B cell (primary cell): ENCODE data around the gene SRRM3. TPM values are rescaled to one million over a fixed set of nuclear protein-coding genes. Genes with fewer than 3 reads are reported as not detected.

Experiments used
- ATAC-seq: fragments of 200-7000 bp; cut with Tn5 transposase; one replicate; pipeline ENCODE4 v1.10.0; 2021; ENCODE audit warnings: low read depth, mild to moderate bottlenecking, moderate number of reproducible peaks, moderate library complexity
- CTCF ChIA-PET: fragments of 350-600 bp; sonication (Branson Sonifier 250); formaldehyde crosslinking; loops from one replicate; lab custom pipeline; 2021; ENCODE audit warnings: antibody characterized with exemption, inconsistent platforms; lab: Charles Lee
- POLR2A ChIA-PET: fragments of 350-600 bp; sonication (Branson Sonifier 250); formaldehyde crosslinking; loops from one replicate; lab custom pipeline; 2021; ENCODE audit warnings: antibody characterized with exemption; lab: Charles Lee
- DNase-seq: peaks from one replicate; pipeline ENCODE4 v3.0.0; 2013
- H2AFZ ChIP-seq: 2 replicates; pipeline ENCODE4 v1.6.1; 2012; ENCODE audit warnings: mild to moderate bottlenecking, low read depth, low read length; ENCODE audit not compliant: insufficient read depth, poor library complexity, severe bottlenecking
- H3K27ac ChIP-seq, 2 donors: 1 replicate in 1 of 2; 2 replicates in 1 of 2; pipeline ENCODE4 v1.5.1; 2012 to 2013; ENCODE audit warnings: low read length in 2 of 2, mild to moderate bottlenecking in 2 of 2, moderate library complexity in 1 of 2
- H3K27me3 ChIP-seq, 4 experiments: fragments of 200-600 bp in 1 of 4; sonication (generic) in 1 of 4; replicated peaks in 1 of 4; 1 replicate in 2 of 4; 2 replicates in 2 of 4; pipeline versions ENCODE4 v1.6.1 to v1.7.0; 2013 to 2016; ENCODE audit warnings: low read length in 3 of 4, mild to moderate bottlenecking in 2 of 4, mixed read lengths in 1 of 4, moderate library complexity in 1 of 4; ENCODE audit not compliant: insufficient read depth in 4 of 4, control insufficient read depth in 3 of 4; ENCODE audit errors: control extremely low read depth in 1 of 4
- H3K36me3 ChIP-seq, 2 experiments: replicated peaks in 1 of 2; 1 replicate in 1 of 2; 2 replicates in 1 of 2; pipeline versions ENCODE4 v1.6.1 to v1.7.1; 2013; ENCODE audit warnings: low read length in 1 of 2; ENCODE audit not compliant: insufficient read depth in 2 of 2, control insufficient read depth in 1 of 2; ENCODE audit errors: control extremely low read depth in 1 of 2, extremely low read depth in 1 of 2
- H3K4me1 ChIP-seq, 2 donors: fragments of 200-600 bp in 1 of 2; sonication (generic) in 1 of 2; 1 replicate in 1 of 2; 2 replicates in 1 of 2; pipeline versions ENCODE4 v1.5.1 to v1.6.1; 2013 to 2017; ENCODE audit warnings: low read length in 2 of 2; ENCODE audit not compliant: control insufficient read depth in 2 of 2, insufficient read depth in 2 of 2
- H3K4me2 ChIP-seq: replicated peaks from 2 replicates; pipeline ENCODE3; 2012; ENCODE audit warnings: mild to moderate bottlenecking, low read depth, low read length; ENCODE audit not compliant: poor library complexity, severe bottlenecking
- H3K4me3 ChIP-seq, 5 experiments: fragments of 200-600 bp in 1 of 5; sonication (generic) in 1 of 5; 1 replicate in 3 of 5; 2 replicates in 2 of 5; pipeline versions ENCODE4 v1.5.1 to v1.7.0; 2011 to 2016; ENCODE audit warnings: low read length in 4 of 5, mild to moderate bottlenecking in 4 of 5, low read depth in 2 of 5, control low read depth in 1 of 5, moderate library complexity in 1 of 5; ENCODE audit not compliant: insufficient read depth in 1 of 5; ENCODE audit errors: control extremely low read depth in 1 of 5, extremely low read depth in 1 of 5
- H3K79me2 ChIP-seq: fragments of 200-600 bp; sonication (generic); one replicate; pipeline ENCODE4 v1.6.0; 2016; ENCODE audit warnings: low read length; ENCODE audit not compliant: control insufficient read depth, insufficient read depth
- H3K9ac ChIP-seq: fragments of 200-600 bp; sonication (generic); 2 replicates; pipeline ENCODE4 v1.6.1; 2017; ENCODE audit warnings: mild to moderate bottlenecking, low read length, moderate library complexity
- H3K9me3 ChIP-seq, 3 donors: one replicate each; pipeline versions ENCODE4 v1.6.1 to v1.7.1; 2013; ENCODE audit warnings: low read length in 2 of 3; ENCODE audit not compliant: control insufficient read depth in 2 of 3, insufficient read depth in 1 of 3; ENCODE audit errors: control extremely low read depth in 1 of 3
- H4K20me1 ChIP-seq: 2 replicates; pipeline ENCODE4 v1.6.0; 2012; ENCODE audit warnings: mild to moderate bottlenecking, low read length; ENCODE audit not compliant: insufficient read depth, control insufficient read depth, poor library complexity, severe bottlenecking
- H3K27ac Mint-ChIP-seq: one replicate; pipeline ENCODE4 v1.8.0; 2021; ENCODE audit warnings: mixed read lengths
- H3K27me3 Mint-ChIP-seq: one replicate; pipeline ENCODE4 v1.8.0; 2021; ENCODE audit warnings: mixed read lengths
- H3K4me1 Mint-ChIP-seq: one replicate; pipeline ENCODE4 v1.8.0; 2021; ENCODE audit warnings: mixed read lengths
- H3K4me3 Mint-ChIP-seq: one replicate; pipeline ENCODE4 v1.8.0; 2021; ENCODE audit warnings: mixed read lengths
- H3K9me3 Mint-ChIP-seq: one replicate; pipeline ENCODE4 v1.8.0; 2022; ENCODE audit warnings: mixed read lengths; ENCODE audit not compliant: insufficient read depth
- CTCF ChIP-seq: fragments of 200-600 bp; IDR thresholded peaks from one replicate; pipeline ENCODE4 v1.8.0; 2022; ENCODE audit warnings: antibody characterized with exemption, mild to moderate bottlenecking
- EZH2 ChIP-seq: IDR thresholded peaks from 2 replicates; pipeline ENCODE4 v1.6.1; 2012; ENCODE audit warnings: borderline replicate concordance, low read depth, mild to moderate bottlenecking, moderate library complexity, low read length; ENCODE audit not compliant: insufficient read depth, poor library complexity, severe bottlenecking
- WGBS: methylation state at CpG from one replicate; pipeline ENCODE4 v1.1.5; 2013; ENCODE audit warnings: missing lambda C conversion rate; ENCODE audit not compliant: insufficient coverage; 5-methylcytosine and 5-hydroxymethylcytosine counted together
- intact Hi-C: fragments of 100-400 bp; cut with micrococcal nuclease; formaldehyde crosslinking; loops from one replicate; pipeline ENCODE4 v1.10.0; 2022
- polyA plus RNA-seq: library from polyadenylated mRNA; depleted of rRNA; stranded (reverse); fragments of >200 nt; gene quantifications from 2 replicates; pipeline ENCODE4 v1.2.3, GENCODE V29; 2012
- total RNA-seq, 2 donors: library from RNA; stranded (reverse); fragments of 120-200 nt in 1 of 2; gene quantifications; 1 replicate in 1 of 2; 2 replicates in 1 of 2; pipeline versions ENCODE4 v1.2.3 to v1.2.4, GENCODE V29; 2013 to 2022

The SRRM3 gene
- total and polyA plus RNA-seq, 2 donors (not counting 1 experiment from before 2014, with no cell fraction given): not detected

DNA sequence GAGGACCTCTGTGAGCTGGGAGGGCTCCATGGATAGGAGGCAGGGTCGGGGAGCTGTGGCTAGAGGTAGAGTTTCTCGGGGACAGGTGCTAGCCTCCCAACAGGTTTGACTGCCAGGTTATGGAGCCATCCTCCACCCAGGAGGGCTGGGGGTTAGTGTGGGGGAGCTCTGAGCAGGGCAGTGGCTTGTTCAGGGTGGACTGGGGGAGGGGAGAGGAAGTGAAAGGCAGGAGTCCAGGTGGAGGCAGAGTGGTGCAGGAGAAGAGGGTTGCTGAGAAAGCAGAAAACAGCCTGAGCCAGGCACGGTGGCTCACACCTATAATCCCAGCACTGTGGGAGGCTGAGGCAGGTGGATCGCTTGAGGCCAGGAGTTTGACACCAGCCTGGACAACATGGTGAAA, 60.2 kb downstream of the SRRM3 start:
- Histone ChIP-seq H3K9me3 (peaks cover 0 to 22% (median 0%) of the 10 kb centered on the region in 3 donors), H3K4me1 (peaks cover 9% of the 10 kb centered on the region in 2 donors), H4K20me1 (no peaks in the 10 kb centered on the region), H3K4me2 (no peak overlapping the region), H3K9ac (no peak overlapping the region), H3K36me3 (no peaks in the 10 kb centered on the region), H3K4me3 (no peak overlapping the region), H3K27me3 (peaks cover 0 to 51% (median 15%) of the 10 kb centered on the region in 4 experiments), H3K27ac (no peak overlapping the region), H2AFZ (no peak overlapping the region), H3K79me2 (no peaks in the 10 kb centered on the region)
- H3K4me3 Mint-ChIP-seq: no peak overlapping the region
- DNase-seq: no peak
- peaks cover 30% of the 10 kb centered on the region for H3K27me3 Mint-ChIP-seq
- intact Hi-C loops: loop anchor here (2.0 kb wide), 1 partner anchor 83 kb away; no protein-coding TSS in a partner anchor
- ATAC-seq: no peak
- H3K27ac Mint-ChIP-seq: no peak overlapping the region
- ChIA-PET POLR2A (no interaction called here), CTCF (interaction anchor here (0.7 to 1.1 kb wide), 4 partner anchors 23 to 1607 kb away, joined by 3 read pairs; no protein-coding TSS in a partner anchor)
- WGBS: 84% methylated on average over 4 of the region's 4 CpGs
- no peak for TF ChIP-seq EZH2
- no peak for TF ChIP-seq CTCF
- H3K9me3 Mint-ChIP-seq: no peaks in the 10 kb centered on the region
- peaks cover 5% of the 10 kb centered on the region for H3K4me1 Mint-ChIP-seq

DNA sequence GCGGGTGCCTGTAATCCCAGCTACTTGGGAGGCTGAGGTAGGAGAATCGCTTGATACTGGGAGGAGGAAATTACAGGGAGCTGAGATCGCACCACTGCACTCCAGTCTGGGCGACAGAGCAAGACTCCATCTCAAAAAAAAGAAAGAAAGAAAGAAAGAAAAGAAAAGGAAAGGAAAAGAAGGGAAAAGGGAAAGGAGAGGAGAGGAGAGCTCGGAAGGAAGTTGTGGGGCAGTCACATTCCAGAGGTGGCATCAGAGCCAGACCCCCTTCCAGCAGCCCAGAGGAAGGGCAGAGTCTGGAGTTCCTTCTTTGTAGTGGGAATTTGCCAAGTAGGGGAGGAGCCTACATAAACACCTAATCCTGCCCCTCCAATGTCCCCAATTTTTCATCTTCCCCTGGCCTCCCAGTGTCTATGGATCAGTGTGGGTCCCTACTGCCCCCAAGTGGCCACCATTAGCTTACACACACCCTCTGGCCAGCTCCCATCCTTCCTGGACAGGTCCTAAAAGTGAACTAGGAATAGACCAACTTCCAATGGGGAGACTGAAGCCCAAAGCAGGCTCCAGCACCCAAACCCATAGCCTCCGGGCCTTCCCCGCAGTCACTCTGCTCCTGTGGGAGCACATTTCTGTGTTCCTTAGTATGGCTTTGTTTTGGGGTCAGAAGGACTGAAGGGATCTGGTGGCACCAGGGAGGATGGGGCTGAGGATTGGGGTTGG, 61.1 kb downstream of the SRRM3 start:
- no peak for ATAC-seq

More for the DNA sequence above, 61.1 kb downstream of the SRRM3 start:
- no peak overlapping the region for H3K4me3 ChIP-seq
- peaks cover 0 to 52% (median 16%) of the 10 kb centered on the region in 4 experiments for H3K27me3 ChIP-seq
- Mint-ChIP-seq H3K27me3 (peaks cover 25% of the 10 kb centered on the region), H3K27ac (no peak overlapping the region), H3K9me3 (no peaks in the 10 kb centered on the region), H3K4me3 (no peak overlapping the region), H3K4me1 (peaks cover 8% of the 10 kb centered on the region)
- WGBS: 93% methylated on average over 3 of the region's 7 CpGs
- no peaks in the 10 kb centered on the region for H3K79me2 ChIP-seq
- POLR2A ChIA-PET: no interaction called here
- no peaks in the 10 kb centered on the region for H4K20me1 ChIP-seq
- CTCF ChIA-PET: interaction anchor here (0.7 to 2.4 kb wide), 5 partner anchors 22 to 84 kb away, joined by 3 to 10 read pairs (median 4); no protein-coding TSS in a partner anchor
- TF ChIP-seq EZH2: no peak
- TF ChIP-seq CTCF: peak; percentile 73
- peak; percentile 46 for DNase-seq
- H3K9me3 ChIP-seq: peaks cover 0 to 17% (median 0%) of the 10 kb centered on the region in 3 donors
- H3K36me3 ChIP-seq: no peaks in the 10 kb centered on the region
- H3K27ac ChIP-seq: no peak overlapping the region
- no peak overlapping the region for H3K9ac ChIP-seq
- H3K4me2 ChIP-seq: no peak overlapping the region
- intact Hi-C loops: loop anchor here (1.0 to 2.0 kb wide), 2 partner anchors 51 to 84 kb away; no protein-coding TSS in a partner anchor
- no peak overlapping the region for H2AFZ ChIP-seq
- peaks cover 14 to 15% of the 10 kb centered on the region in 2 donors for H3K4me1 ChIP-seq
